ENCODE data around the gene BUD23. TPM values are rescaled to one million over a fixed set of nuclear protein-coding genes. Genes with fewer than 3 reads are reported as not detected.
"Not testable (repeated sequence)": the region's sequence is repeated elsewhere in the genome, so short reads cannot be mapped to it uniquely, and the experiment has no call there.

The BUD23 gene
- total RNA-seq, 6 donors from 2014 or later = 19.9 to 52.3 (median 48.8) TPM

GRCh38 chr7:73712773-73713172 lies 29.4 kb downstream of the BUD23 start:
- H3K9me3 ChIP-seq = no peaks in the 10 kb centered on the region
- ATAC-seq (ENCODE audit: low FRiP score in 2 of 2) = no peak
- DNase-seq = no peak
- H3K36me3 ChIP-seq = no peaks in the 10 kb centered on the region
- TF ChIP-seq POLR2A (IDR thresholded peaks at IDR 0.05) (no peak), CTCF (IDR thresholded peaks at IDR 0.05) (no peak), POLR2AphosphoS5 (IDR thresholded peaks at IDR 0.05) (no peak), EP300 (IDR thresholded peaks at IDR 0.05) (no peak)
- peaks cover 5 to 12% (median 10%) of the 10 kb centered on the region in 4 donors for H3K4me1 ChIP-seq
- WGBS, 2 donors = 70 to 80% methylated on average over 1 of the region's 1 CpG
- H3K27ac ChIP-seq = no peak overlapping the region
- no peak overlapping the region for H3K4me3 ChIP-seq
- no peaks in the 10 kb centered on the region for H3K27me3 ChIP-seq

GRCh38 chr7:73713319-73713718 lies 29.9 kb downstream of the BUD23 start:
- ATAC-seq (ENCODE audit: low FRiP score in 2 of 2); H3K9me3 ChIP-seq; DNase-seq; H3K36me3 ChIP-seq; H3K27me3 ChIP-seq; H3K4me3 ChIP-seq; H3K27ac ChIP-seq: not testable (repeated sequence)
- 90 to 93% methylated on average over 3 to 6 of the region's 6 CpGs for WGBS, 2 donors
- H3K4me1 ChIP-seq = peaks cover 11 to 18% (median 15%) of the 10 kb centered on the region in 4 donors

- TF ChIP-seq POLR2AphosphoS5 (IDR thresholded peaks at IDR 0.05) = no peak
- no peak for TF ChIP-seq CTCF (IDR thresholded peaks at IDR 0.05)
- no peak for TF ChIP-seq POLR2A (IDR thresholded peaks at IDR 0.05)
- TF ChIP-seq EP300 (IDR thresholded peaks at IDR 0.05) = no peak
- H3K27me3 ChIP-seq = no peaks in the 10 kb centered on the region
- no peaks in the 10 kb centered on the region for H3K36me3 ChIP-seq
- 65 to 66% methylated on average over 14 to 16 of the region's 16 CpGs for WGBS, 2 donors
- ATAC-seq (ENCODE audit: low FRiP score in 2 of 2) = no peak
- no peak overlapping the region for H3K27ac ChIP-seq
- no peak for DNase-seq
- no peaks in the 10 kb centered on the region for H3K9me3 ChIP-seq
- peaks cover 22 to 36% (median 29%) of the 10 kb centered on the region in 4 donors for H3K4me1 ChIP-seq
- no peak overlapping the region for H3K4me3 ChIP-seq
These were observed 32.4 kb downstream of the BUD23 start for GRCh38 chr7:73715648-73716317.

GRCh38 chr7:73716318-73716890 lies 33.0 kb downstream of the BUD23 start:
- H3K4me1 ChIP-seq = peaks cover 22 to 36% (median 29%) of the 10 kb centered on the region in 4 donors
- ATAC-seq (ENCODE audit: low FRiP score in 2 of 2) (no peak), DNase-seq (no peak)

More at GRCh38 chr7:73716318-73716890, 33.0 kb downstream of the BUD23 start:
- no peak for TF ChIP-seq POLR2A (IDR thresholded peaks at IDR 0.05)
- TF ChIP-seq CTCF (IDR thresholded peaks at IDR 0.05) = no peak
- TF ChIP-seq POLR2AphosphoS5 (IDR thresholded peaks at IDR 0.05) = no peak
- H3K4me3 ChIP-seq = no peak overlapping the region
- no peaks in the 10 kb centered on the region for H3K27me3 ChIP-seq
- 74 to 80% methylated on average over 4 of the region's 4 CpGs for WGBS, 2 donors
- H3K27ac ChIP-seq = no peak overlapping the region
- no peaks in the 10 kb centered on the region for H3K9me3 ChIP-seq
- H3K36me3 ChIP-seq = no peaks in the 10 kb centered on the region

Measured in upper lobe of left lung (tissue), 6 donors.